GM19395 (cell line): ENCODE measurements around the gene PRPF40A.

Source experiments
- ATAC-seq: cut with Tn5 transposase; IDR thresholded peaks from one replicate; pipeline ENCODE4 v1.9.1; 2021; ENCODE audit warnings: mild to moderate bottlenecking, moderate library complexity; ENCODE audit not compliant: unreplicated experiment

PRPF40A gene

GRCh38 chr2:152655880-152656279, 61.4 kb downstream of the PRPF40A start:
- ATAC-seq = peak; percentile 56

- no peak for ATAC-seq
These were observed 65.4 kb downstream of the PRPF40A start for GRCh38 chr2:152651834-152652233.

GRCh38 chr2:152650768-152651371, 66.4 kb downstream of the PRPF40A start:
- ATAC-seq = no peak

GRCh38 chr2:152649997-152650396, 67.3 kb downstream of the PRPF40A start:
- ATAC-seq = no peak

- ATAC-seq = no peak
These were observed 68.9 kb downstream of the PRPF40A start for GRCh38 chr2:152648336-152648735.

GRCh38 chr2:152647552-152647951, 69.7 kb downstream of the PRPF40A start:
- ATAC-seq = no peak

- no peak for ATAC-seq
These were observed 70.5 kb downstream of the PRPF40A start for GRCh38 chr2:152646775-152647174.

- ATAC-seq = no peak
These were observed 71.0 kb downstream of the PRPF40A start for GRCh38 chr2:152646264-152646663.

- no peak for ATAC-seq
These were observed 72.9 kb downstream of the PRPF40A start for GRCh38 chr2:152644189-152644873.

GRCh38 chr2:152638590-152638989, 78.7 kb downstream of the PRPF40A start:
- ATAC-seq = no peak

GRCh38 chr2:152638056-152638455, 79.2 kb downstream of the PRPF40A start:
- ATAC-seq = no peak

GRCh38 chr2:152637251-152637650, 80.0 kb downstream of the PRPF40A start:
- ATAC-seq = no peak

GRCh38 chr2:152635635-152636298, 81.5 kb downstream of the PRPF40A start:
- ATAC-seq = peak; percentile 75

- no peak for ATAC-seq
These were observed 84.5 kb downstream of the PRPF40A start for GRCh38 chr2:152632736-152633135.

GRCh38 chr2:152630466-152630865, 86.8 kb downstream of the PRPF40A start:
- no peak for ATAC-seq

- no peak for ATAC-seq
These were observed 88.1 kb downstream of the PRPF40A start for GRCh38 chr2:152629202-152629601.

GRCh38 chr2:152627351-152627957, 89.8 kb downstream of the PRPF40A start:
- ATAC-seq = no peak

- ATAC-seq = no peak
These were observed 90.3 kb downstream of the PRPF40A start for GRCh38 chr2:152626911-152627339.

GRCh38 chr2:152624805-152625204, 92.5 kb downstream of the PRPF40A start:
- ATAC-seq = no peak

- ATAC-seq = no peak
These were observed 93.5 kb downstream of the PRPF40A start for GRCh38 chr2:152623775-152624174.

- no peak for ATAC-seq
These were observed 94.1 kb downstream of the PRPF40A start for GRCh38 chr2:152623076-152623740.
